HG02798 (cell line): ENCODE data around the gene ERV3-1.
"Not testable (repeated sequence)": the region's sequence is repeated elsewhere in the genome, so short reads cannot be mapped to it uniquely, and the experiment has no call there.

Source experiments
- ATAC-seq: cut with Tn5 transposase; IDR thresholded peaks from one replicate; pipeline ENCODE4 v1.9.1; 2021; ENCODE audit warnings: mild to moderate bottlenecking; ENCODE audit not compliant: unreplicated experiment, poor library complexity

ERV3-1 gene

DNA sequence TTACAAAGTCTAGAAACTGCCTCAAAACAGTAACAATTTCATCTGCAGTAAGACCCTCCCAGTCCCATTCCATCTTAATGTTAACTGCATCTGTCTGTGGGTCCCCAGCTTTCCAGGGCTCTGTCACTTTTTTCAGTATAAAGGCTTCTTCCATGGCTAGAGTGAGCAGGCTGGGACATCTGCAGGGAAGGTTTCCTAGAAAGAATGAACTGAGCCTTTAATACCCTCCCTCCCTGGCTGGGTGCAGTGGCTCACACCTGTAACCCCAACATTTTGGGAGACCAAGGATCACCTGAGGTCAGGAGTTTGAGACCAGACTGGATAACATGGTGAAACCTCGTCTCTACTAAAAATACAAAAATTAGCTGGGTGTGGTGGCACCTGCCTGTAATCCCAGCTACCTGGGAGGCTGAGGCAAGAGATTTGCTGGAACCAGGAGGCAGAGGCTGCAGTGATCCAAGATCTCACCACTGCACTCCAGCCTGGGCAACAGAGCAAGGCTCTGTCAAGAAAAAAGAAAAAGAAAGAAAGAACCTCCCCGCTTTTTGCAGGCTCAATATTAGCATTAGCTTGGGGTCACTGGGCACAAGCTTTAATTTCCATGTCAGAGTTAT lies 3.4 kb downstream of the ERV3-1 start:
- no peak for ATAC-seq

DNA sequence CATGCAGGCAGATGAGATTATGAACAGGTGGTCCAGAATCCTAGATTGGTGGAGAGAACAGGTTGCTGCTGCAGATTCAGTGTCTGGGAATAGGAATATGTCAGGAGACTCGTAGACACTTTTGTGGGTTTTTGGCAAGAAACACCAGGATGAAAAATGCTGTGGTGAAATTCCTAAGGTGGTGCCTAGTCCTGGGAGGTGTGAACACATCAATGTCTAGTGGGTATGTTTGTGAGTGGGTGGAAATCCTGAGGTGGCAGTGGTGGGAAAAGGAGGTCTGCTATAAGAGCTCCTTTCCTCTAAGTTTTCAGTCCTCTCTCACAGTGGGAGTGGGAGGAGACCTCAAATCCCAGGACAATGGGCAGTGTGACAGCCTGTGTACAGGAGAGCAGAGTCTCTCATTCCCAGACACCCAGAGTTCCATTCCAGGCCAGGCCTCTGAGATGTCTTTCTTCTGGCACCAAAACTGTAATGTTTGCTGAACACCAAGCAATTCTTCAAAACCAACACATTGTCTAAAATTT lies 5.1 kb downstream of the ERV3-1 start:
- ATAC-seq = no peak

DNA sequence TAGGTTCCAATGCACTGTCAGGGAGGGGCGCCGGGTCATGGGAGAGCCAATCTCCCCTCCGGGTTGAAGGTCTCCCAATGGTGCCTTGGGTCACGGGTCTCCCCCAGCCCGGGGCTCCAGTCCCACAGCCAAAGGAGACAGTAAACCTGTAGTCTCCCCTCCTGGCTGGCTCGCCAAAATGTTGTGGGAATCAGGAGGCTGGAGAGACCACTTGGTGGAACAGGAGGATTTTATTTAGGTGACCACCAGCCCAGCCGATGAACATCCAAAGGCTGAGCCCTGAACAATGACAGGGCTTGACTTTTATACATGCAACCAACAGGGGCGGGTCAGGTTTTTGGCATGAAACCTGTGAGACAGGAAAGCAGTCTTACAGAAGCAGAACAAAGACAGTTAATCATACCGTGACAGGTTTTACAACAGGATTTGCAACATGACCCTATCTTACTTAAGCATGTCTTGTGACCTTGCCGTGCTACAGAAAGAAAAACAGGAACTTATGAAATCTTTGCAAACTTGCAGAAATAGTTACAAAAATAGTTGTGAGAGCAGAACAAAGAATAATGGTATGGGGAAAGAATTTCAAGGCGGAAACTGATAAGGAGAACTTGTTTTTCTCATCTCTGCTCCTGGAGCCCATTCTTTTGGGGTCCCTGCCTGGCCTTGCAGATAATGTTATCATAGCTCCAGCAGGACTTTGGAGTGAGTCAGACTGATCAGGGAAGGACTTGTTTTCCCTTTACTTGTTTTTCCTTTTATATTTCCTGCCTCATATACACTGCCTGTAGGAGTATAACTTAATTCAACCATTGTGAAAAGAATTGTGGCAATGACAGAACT lies 7.1 kb downstream of the ERV3-1 start:
- no peak for ATAC-seq

DNA sequence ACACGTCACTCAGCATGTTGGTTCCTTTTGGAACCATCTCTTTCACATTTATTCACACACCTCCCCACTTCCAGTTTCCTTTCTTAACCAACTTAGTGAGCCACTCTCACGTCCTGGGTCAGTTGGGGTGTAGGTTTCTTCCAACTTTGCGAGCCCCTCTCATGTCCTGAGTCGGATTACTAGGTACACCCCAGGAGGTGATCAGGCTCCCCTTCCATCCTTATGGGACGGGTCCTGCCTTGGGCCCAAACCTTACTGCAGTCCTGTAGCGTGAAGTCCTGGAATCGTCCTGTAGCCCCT lies 7.7 kb downstream of the ERV3-1 start:
- ATAC-seq = no peak

DNA sequence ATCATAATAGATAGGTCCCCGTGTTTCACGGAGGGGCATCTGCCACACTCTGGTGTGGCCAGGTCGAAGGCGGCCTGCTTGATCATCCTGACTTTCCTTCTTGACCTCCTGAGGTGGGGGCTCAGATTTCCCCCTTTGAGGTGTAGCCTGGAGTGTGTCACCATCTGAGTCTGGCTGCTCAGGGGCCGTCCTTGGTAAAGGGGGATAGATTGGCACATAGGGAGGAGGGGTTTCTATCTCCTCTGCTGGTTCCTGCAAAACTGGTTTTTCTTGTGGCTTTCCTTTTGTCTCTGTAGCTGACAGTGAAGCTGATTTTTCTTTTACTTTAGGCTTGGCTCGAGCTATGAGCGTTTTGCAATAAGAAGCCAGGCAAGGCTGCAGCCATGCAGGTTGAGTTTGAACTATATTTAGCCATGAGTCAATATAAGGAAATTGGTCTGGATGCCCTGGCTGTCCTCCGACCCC lies 8.5 kb downstream of the ERV3-1 start:
- no peak for ATAC-seq

DNA sequence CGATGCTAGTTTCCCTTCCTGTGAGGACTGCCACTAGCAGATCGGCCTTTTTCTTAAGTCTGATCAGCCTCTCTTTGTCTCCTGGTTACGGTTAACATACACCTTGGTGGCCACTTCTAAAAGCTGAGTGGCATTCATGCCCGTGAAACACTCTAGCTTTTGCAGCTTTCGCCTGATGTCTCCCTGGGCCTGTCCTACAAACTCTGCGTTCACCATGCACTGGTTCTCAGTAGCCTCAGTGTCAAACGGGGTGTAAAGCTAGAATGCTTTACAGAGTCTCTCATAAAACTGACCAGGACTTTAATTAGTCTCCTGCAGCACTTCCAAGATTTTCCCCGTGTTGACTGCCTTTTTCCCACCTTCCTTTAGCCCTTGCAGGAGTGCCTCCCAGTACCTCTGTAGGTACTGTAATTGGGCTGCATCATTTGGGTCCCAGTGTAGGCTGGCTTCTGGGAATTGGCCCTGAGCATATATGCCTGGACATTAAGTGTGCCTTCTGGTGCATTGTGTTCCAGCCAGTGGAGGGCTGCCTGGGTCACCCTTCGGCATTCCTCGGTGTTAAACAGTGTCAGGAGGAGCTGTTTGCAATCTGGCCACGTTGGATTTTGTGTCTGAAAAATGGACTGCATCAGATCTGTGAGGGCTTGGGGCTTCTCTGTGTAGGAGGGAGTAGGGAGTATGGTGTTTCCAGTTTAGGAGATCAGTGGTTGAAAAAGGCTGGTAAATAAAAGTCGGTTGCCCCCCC lies 9.2 kb downstream of the ERV3-1 start:
- ATAC-seq = no peak

DNA sequence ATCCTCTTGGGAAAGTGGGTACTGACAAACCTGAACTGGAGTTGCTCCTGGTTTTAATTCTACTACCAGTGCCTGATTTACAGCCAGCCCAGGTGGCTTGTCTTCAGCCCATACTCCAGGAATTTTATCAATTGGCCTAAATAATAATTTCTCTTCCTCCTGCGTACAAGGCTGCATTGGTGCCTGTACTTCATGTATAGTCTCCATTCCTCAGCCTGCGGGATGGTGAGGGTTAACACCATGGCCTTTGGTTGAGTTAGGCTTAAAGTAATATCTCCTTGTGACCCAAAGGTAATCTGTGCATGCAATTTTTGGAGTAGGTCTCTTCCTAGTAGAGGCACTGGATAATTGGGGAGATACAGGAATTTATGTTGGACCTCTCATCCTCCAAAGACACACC lies 10.2 kb downstream of the ERV3-1 start:
- no peak for ATAC-seq

DNA sequence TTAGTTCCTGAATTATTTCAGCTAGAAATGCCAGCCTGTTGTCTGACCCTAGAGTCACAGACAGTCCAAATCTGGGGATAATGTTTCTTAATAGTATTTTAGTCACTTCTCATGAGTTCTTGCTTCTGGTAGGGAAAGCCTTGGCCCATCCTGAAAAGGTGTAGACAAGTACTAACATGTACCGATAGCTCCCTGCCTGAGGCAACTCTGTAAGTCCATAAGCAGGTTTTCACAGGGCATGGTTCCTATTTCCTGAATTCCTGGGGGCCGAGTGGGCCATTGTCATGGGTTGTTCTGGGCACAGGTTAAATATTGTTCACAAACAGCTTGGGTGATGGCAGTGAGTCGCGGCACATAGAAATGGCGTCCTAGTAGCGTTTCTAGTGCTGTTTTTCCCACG lies 12.6 kb downstream of the ERV3-1 start:
- ATAC-seq = no peak

DNA sequence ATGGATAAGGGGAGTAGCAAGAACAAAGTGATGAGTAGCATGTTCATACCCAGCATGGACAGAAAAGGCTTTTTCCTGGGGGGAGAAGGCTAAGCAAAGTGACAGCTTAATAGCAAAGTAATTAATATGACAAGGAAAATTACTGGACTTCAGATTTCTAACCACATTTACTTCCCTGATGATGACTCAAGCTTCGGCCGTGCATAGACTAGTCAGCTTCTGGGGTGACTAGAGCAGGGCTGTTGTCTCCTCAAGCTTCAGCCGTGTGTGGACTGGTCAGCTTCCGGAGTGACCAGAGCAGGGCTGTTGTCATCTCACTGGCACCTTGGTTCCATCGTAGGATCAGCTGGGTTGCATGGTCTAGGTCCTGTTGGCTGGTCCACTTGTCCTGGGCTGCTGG lies 13.5 kb downstream of the ERV3-1 start:
- no peak for ATAC-seq

DNA sequence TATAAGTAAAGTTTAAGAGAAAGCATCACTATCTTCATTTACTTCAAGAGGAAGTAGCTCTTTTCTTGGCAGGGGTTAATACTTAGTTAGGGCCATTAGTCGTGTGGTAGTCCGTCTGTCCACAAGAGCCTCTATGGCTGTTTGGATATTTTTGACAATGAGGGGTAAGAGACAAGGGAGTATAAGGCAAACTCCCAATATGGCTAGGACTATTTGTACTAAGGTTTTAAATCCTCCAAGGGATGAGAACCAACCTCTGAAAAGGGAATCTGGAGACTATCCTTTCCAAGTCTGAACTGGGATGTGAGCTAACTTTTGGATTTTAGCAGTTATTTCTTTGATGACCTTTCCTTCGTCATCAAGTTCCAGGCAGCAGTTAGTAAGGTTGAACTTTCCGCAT lies 15.6 kb downstream of the ERV3-1 start, which contains the start of gene ZNF117:
Gene ZNF117 (minus strand): TSS at position 101 of the 400 bp plus-strand sequence.
- ATAC-seq = no peak

DNA sequence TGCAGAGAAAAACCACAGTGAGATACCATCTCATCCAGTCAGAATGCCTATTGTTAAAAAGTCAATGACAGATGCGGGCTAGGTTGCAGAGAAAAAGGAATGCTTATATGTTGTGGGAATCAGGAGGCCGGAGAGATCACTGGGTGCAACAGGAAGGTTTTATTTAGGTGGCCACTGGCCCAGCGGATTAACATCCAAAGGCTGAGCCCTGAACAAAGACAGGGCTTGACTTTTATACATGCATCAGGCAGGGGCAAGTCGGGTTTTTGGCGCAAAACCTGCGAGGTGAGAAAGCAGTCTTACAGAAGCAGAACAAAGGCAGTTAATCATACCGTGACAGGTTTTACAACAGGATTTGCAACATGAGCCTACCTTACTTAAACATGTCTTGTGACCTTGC lies 16.3 kb downstream of the ERV3-1 start:
- ATAC-seq = no peak

DNA sequence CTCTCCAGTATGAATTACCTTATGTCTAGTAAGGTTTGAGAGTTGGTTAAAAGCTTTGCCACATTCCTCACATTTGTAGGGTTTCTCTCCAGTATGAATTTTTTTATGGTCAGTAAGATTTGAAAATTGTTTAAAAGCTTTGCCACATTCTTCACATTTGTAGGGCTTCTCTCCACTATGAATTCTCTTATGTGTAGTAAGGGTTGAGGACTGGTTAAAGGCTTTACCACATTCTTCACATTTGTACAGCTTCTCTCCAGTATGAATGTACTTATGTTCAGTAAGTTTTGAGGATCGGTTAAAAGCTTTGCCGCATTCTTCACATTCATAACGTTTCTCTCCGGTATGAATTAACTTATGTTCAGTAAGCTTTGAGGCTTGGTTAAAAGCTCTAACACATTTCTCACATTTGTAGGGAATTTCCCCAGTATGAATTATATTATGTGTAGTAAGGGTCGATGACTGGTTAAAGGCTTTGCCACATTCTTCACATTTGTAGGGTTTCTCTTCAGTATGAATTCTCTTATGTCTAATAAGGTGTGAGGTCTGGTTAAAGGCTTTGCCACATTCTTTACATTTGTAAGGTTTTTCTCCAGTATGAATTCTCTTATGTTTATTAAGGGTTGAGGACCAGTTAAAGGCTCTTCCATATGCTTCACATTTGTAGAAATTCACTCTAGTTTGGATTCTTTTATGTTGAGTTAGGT lies 27.8 kb downstream of the ERV3-1 start:
- no peak for ATAC-seq

DNA sequence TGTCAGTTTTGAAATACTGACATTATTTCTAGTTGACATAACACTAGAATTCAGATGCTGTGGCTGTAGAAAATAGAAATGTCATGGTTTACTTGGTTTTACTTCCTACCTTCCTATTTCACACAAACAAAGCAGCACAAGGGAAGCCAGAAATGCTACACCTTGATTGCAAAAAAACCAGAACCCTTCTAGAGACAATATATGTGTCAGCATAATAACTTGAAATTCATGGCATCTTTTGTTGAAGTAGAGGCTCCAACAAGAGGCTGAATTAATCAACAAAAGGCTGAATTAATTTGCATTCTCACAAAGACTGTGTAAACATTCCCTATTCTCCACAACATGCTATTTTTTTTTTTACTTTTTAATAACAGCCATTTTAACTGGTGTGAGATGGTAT lies 40.9 kb downstream of the ERV3-1 start:
- no peak for ATAC-seq

DNA sequence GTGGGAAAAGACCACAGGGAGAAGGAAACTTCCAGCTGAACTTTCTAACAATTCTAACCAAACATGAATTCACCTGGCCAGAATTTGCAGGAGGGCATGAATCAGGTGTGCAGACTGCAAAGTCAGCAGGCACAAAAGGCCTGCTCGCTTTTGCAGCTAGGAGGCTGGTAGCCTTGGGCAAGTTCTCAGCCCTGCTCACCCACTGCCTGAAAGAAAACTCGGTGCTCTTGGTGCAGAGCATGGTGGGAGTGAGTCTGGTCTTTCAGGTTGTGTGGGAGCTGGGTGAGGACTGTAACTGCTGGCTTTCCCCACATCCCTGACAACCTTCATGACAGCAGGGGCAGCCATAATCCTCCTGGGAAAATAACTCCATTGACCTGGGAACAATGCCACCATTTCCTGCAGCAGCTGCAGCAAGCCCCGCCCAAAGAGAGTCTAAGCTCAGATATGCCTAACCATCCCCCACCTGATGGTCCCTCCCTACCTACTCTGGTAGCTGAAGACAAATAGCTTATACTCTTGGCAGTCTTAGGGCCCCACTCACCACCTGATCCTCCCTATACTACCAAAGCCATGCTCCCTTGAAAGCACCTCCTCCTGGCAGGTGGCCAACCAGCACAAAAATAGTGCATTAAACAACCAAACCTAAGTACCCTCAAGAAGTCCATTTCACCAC lies 47.3 kb downstream of the ERV3-1 start:
- ATAC-seq = no peak

DNA sequence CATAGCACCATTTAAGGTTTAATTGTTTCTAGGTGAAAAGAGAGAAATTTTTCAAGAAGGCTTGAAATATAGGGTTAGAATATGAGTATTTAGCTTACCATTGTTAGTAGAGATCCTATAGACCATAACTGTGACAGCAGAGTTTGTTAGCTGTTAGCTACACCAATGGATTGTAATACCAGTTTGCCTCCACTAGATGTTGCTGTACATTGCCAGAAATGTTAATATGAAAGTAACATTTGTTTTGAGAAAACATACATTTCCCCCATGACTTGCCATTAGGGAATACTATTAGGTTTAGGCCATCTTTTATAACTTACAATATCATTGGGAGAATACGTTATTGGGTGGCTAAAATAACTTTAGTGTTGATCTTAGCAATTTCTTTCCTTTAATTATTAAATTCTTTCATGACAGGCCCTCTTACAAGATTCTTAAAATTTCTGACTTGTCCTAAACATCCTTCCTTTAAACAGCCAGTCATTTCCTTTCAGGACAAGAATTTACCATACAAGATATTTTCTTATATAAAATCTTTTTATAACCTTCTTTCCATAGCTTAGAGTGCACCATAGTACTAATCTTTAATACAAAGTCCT lies 55.1 kb downstream of the ERV3-1 start:
- ATAC-seq = peak; percentile 49

DNA sequence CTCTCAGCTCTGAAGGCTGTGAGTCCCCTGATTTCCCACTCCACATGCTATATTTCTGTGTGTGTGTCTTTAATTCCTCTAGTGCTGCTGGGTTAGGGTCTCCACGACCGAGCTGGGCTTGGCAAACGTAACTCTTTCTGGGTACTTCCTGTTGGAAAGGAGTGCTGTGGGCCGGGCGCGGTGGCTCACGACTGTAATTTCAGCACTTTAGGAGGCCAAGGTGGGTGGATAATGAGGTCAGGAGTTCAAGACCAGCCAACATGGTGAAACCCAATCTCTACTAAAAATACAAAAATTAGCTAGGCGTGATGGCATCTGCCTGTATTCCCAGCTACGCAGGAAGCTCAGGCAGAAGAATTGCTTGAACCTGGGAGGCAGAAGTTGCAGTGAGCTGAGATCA lies 55.8 kb downstream of the ERV3-1 start:
- not testable (repeated sequence) for ATAC-seq

DNA sequence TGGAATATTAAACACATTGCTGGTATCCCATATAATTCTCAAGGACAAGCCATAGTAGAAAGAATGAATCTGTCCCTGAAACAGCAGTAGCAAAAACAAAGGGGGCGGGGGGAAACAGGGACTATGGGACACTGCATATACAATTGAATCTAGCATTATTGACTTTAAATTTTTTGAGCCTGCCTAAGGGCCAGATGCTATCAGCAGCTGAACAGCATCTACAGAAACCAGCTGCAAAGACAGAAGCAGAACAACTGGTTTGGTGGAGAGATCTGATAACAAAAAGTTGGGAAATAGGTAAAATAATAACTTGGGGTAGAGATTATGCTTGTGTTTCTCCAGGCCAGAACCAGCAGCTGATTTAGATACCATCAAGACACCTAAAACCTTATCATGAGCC lies 57.7 kb downstream of the ERV3-1 start:
- ATAC-seq = not testable (repeated sequence)

DNA sequence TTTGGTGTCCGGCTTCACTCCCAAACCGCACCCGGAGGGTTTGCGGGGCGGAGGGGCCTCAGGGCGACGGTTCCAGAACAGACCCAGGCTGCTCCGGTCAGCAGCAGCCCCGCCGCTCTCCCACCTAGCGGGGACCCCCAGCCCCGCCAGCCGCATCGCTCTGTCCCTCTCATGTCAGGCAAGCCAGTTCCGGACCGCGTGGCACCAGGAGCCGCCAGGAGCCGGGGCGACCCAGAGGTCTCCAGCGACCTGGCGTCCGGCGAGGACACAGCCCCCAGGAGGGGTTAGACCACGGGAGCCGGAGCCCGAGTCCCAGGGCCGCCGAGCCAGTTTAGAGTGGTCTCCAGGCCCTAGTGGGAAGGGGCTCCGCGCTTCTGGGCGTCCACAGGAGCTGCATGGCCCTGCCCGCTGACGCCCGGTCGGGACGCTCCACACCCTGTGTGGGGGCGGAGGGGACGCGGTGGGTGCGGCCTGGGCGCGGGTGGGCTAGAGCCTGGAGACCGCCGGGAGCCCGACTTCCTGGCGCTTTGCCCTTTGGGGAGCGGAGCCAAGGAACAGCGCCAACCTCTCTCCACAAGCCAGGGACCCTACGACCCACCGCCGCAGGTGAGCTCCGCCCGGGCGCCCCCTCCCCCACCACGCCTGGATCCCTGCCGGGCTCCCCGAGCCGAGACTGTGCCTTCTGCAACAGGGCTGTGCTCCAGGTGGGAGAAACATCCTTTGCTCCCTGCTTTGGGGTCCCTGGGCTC lies 59.1 kb downstream of the ERV3-1 start:
- ATAC-seq = no peak

DNA sequence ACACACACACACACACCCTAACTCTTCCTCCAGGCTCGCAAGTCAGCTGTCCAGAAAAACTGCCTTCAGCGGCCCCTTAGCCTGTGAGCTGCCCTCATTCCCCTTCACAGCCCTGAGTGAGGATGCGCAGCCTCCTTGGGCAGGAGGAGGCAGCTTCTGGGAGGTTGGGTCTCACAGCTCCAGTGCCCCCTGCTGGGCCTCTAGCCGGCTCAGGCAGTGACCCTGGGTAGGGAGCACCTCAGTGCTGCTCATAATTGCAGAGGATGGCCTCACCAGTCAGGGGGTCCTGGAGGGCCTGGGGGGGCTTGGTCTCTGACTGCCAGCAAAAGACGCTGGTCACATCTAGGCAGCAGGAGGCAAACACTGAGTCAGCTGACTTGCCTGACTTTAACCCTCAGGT lies 59.7 kb downstream of the ERV3-1 start:
- ATAC-seq = no peak
